Activated CD4-positive, alpha-beta memory T cell treated with anti-CD3 and anti-CD28 coated beads for 36 hours (primary cell): ENCODE measurements around the gene AARS2. TPM values are rescaled to one million over a fixed set of nuclear protein-coding genes. Genes with fewer than 3 reads are reported as not detected.
A peak's percentile ranks its signal among the peaks of the same experiment; 100 is the strongest.
"Not testable (repeated sequence)": the region's sequence is repeated elsewhere in the genome, so short reads cannot be mapped to it uniquely, and the experiment has no call there.

Source experiments
- CTCF ChIA-PET: fragments of 350-600 bp; sonication (Branson Sonifier 250); formaldehyde crosslinking; loops from one replicate; lab custom pipeline; 2021; ENCODE audit warnings: antibody characterized with exemption, inconsistent platforms; lab: Charles Lee
- POLR2A ChIA-PET: fragments of 350-600 bp; sonication (Branson Sonifier 250); formaldehyde crosslinking; loops from one replicate; lab custom pipeline; 2021; ENCODE audit warnings: antibody characterized with exemption; lab: Charles Lee
- DNase-seq: peaks from one replicate; pipeline ENCODE4 v3.0.0-alpha.2; 2020
- H3K27ac Mint-ChIP-seq: one replicate; pipeline ENCODE4 v1.8.0; 2021; ENCODE audit warnings: mixed read lengths
- H3K27me3 Mint-ChIP-seq: one replicate; pipeline ENCODE4 v1.8.0; 2021; ENCODE audit warnings: mixed read lengths
- H3K36me3 Mint-ChIP-seq: one replicate; pipeline ENCODE4 v1.8.0; 2021; ENCODE audit warnings: mixed read lengths
- H3K4me1 Mint-ChIP-seq: one replicate; pipeline ENCODE4 v1.8.0; 2021; ENCODE audit warnings: low read depth, mixed read lengths
- H3K4me3 Mint-ChIP-seq: one replicate; pipeline ENCODE4 v1.8.0; 2021; ENCODE audit warnings: mild to moderate bottlenecking, mixed read lengths
- H3K9me3 Mint-ChIP-seq: one replicate; pipeline ENCODE4 v1.8.0; 2021; ENCODE audit warnings: mixed read lengths
- intact Hi-C: fragments of 100-400 bp; cut with micrococcal nuclease; formaldehyde crosslinking; loops from one replicate; pipeline ENCODE4 v1.15.1; 2023
- total RNA-seq, 2 experiments: library from RNA; stranded (reverse); gene quantifications; one replicate each; pipeline ENCODE4 v1.2.3, GENCODE V29; 2021

AARS2 gene
- 10 to 100 TPM; 16.3 to 16.5 TPM for total RNA-seq

DNA sequence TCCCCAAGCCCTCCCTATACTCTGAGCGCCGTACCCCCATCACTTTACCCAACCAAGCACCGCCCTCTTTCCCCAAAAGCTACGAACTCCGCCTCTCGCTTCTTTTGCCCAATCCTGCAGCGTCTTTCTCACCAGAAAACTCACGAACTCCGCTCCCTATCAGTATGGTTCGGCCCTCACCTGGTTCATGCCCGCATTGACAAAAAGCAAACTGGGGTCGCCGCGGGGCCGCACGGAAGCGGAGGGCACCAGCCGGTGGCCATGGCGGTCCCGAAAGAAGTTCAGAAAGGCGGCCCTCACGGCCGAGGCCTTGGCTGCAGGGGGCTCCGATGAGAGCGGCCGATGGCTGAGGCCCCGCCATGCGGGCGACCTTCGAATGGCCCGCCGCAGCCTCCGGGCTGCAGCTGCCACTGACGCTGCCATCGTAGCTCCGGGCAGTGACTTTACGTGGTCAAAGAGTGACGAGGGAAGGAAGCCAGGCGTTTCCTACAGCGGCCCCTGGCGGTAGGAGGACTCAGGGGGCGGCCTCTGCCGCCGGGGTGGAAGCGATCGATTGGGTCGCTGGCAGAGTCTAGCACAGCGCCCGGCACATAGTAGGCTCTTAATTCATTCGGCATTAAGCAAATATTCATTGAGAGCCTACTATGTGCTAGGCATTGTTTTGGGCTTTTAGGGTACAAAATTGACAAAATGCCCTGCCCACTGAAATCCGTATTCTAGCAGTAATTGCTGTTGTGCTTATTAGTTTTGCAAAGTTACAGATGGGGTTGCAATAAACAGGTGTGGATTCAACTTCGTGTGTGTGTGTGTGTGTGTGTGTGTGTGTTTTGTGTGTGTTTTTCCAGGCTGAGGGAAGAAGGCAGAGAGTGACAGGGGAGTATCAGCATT is at the start of gene AARS2:
TSS of gene AARS2 (minus strand) at position 447 of the 888 bp plus-strand sequence. CDS start at position 423, 24 bp downstream.
- intact Hi-C loops = loop anchor here (2.0 kb wide), 1 partner anchor 44 kb away; no protein-coding TSS in a partner anchor
- peak; percentile 95 for DNase-seq
- Mint-ChIP-seq H3K27ac (peak within 1 kb of the TSS; percentile 89), H3K9me3 (no peaks in the 10 kb centered on the region), H3K4me3 (peak within 1 kb of the TSS; percentile 98), H3K27me3 (peaks cover 2% of the 10 kb centered on the region), H3K4me1 (peaks cover 20% of the 10 kb centered on the region), H3K36me3 (peaks cover 18% of the 10 kb centered on the region)
- POLR2A ChIA-PET = interaction anchor here (1.0 to 1.9 kb wide), 4 partner anchors 43 to 68 kb away, joined by 3 to 7 read pairs (median 3); partner anchors contain the start of genes HSP90AB1 and TMEM151B
- CTCF ChIA-PET = interaction anchor here (0.6 to 6.0 kb wide), 41 partner anchors 10 to 684 kb away, joined by 3 to 68 read pairs (median 4); partner anchors contain the start of genes CDC5L, GTPBP2, NFKBIE and SLC29A1

DNA sequence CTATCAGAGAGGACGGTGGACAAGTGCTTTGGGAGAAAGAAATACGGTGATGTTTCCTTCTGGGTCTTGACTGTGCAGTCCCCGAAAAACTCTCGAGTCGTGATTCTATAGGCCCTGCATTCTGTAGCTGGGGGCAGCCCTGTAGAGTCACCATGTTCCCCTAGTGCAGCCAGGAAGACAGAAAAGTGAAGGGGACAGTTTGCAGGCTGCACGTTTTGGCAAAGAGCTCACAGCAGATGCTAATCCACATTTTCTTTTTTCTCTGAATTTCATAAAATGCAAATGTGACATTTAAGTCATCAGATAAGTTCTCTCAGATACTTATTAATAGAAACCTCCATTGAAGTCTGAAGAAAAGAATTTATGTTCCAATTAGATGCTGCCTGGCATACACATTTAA is 48.8 kb upstream of the AARS2 start:
- Mint-ChIP-seq H3K27me3 (peaks cover 10% of the 10 kb centered on the region), H3K27ac (no peak overlapping the region), H3K9me3 (no peaks in the 10 kb centered on the region), H3K36me3 (no peaks in the 10 kb centered on the region), H3K4me1 (no peaks in the 10 kb centered on the region), H3K4me3 (no peak overlapping the region)
- ChIA-PET CTCF (no interaction called here), POLR2A (no interaction called here)
- intact Hi-C loops = no loop called here
- no peak for DNase-seq

DNA sequence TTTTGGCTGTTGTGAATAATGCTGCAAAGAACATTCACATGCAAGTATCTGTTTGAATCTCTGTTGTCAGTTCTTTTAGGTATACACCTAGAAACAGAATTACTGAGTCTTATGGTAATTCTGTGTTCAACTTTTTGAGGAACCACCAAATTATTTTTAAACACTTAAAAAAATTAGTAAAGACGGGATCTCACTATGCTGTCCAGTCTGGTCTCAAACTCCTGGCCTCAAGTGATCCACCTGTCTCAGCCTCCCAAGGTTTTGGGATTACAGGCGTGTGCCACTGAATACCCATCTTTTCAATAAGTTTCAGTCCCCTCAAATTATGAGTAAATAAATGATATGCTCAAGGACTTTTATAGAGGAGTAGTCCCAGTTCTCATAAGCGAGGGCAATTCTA is 46.8 kb upstream of the AARS2 start:
- no peaks in the 10 kb centered on the region for H3K36me3 Mint-ChIP-seq
- CTCF ChIA-PET = no interaction called here
- no peaks in the 10 kb centered on the region for H3K9me3 Mint-ChIP-seq
- H3K4me1 Mint-ChIP-seq = no peaks in the 10 kb centered on the region
- intact Hi-C loops = no loop called here
- no peak overlapping the region for H3K27ac Mint-ChIP-seq
- no peak overlapping the region for H3K4me3 Mint-ChIP-seq
- peaks cover 10% of the 10 kb centered on the region for H3K27me3 Mint-ChIP-seq
- POLR2A ChIA-PET = no interaction called here
- DNase-seq = no peak

DNA sequence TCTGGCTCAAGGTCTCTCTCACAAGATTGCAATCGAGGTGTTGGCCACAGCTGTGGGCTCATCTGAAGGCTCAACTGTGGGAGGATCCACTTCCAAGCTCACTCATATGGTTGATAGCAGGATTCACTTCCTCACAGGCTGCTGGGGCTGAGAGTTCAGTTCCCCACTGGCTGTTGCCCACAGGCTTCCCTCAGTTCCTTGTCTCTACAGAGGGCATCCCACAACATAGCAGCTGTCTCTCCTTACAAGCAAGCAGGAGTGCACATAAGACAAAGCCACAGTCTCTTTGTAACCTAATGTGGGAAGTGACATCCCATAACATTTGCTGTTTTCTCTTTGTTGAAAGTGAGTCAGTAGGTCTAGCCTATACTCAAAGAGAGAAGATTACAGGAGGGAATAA is 43.3 kb upstream of the AARS2 start:
- H3K4me1 Mint-ChIP-seq = no peaks in the 10 kb centered on the region
- H3K36me3 Mint-ChIP-seq = no peaks in the 10 kb centered on the region
- POLR2A ChIA-PET = no interaction called here
- H3K4me3 Mint-ChIP-seq = no peak overlapping the region
- no peak for DNase-seq
- H3K27me3 Mint-ChIP-seq = peaks cover 8% of the 10 kb centered on the region
- CTCF ChIA-PET = interaction anchor here (1.1 kb wide), 1 partner anchor 44 kb away, joined by 3 read pairs; the partner anchor contains the start of gene AARS2
- no peak overlapping the region for H3K27ac Mint-ChIP-seq
- no peaks in the 10 kb centered on the region for H3K9me3 Mint-ChIP-seq
- intact Hi-C loops = no loop called here

DNA sequence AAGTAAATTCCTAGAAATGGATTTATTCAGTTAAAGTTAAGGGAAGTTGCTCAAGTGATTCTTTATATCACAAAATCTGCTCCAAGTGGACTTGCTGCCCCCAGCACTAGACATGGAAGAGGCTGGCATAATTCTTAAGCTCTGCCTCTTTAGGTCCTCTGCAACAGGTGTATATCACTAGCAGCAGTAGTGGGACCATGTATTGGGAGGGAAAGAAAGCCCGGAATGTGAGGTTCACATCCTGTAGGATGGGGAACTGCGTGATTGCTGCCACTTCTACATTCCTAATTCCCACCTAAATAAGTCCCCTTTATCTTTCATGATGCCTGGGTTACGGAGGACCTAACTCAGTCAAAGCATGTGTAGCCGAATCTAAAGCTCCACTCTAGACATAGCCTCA is 42.5 kb upstream of the AARS2 start:
- intact Hi-C loops = no loop called here
- no peaks in the 10 kb centered on the region for H3K4me1 Mint-ChIP-seq
- H3K4me3 Mint-ChIP-seq = no peak overlapping the region
- no peaks in the 10 kb centered on the region for H3K36me3 Mint-ChIP-seq
- no peaks in the 10 kb centered on the region for H3K9me3 Mint-ChIP-seq
- no peak for DNase-seq
- ChIA-PET CTCF (interaction anchor here (0.7 to 1.1 kb wide), 2 partner anchors 43 to 114 kb away, joined by 3 read pairs; partner anchors contain the start of gene AARS2), POLR2A (no interaction called here)
- H3K27me3 Mint-ChIP-seq = peaks cover 8% of the 10 kb centered on the region
- H3K27ac Mint-ChIP-seq = no peak overlapping the region

DNA sequence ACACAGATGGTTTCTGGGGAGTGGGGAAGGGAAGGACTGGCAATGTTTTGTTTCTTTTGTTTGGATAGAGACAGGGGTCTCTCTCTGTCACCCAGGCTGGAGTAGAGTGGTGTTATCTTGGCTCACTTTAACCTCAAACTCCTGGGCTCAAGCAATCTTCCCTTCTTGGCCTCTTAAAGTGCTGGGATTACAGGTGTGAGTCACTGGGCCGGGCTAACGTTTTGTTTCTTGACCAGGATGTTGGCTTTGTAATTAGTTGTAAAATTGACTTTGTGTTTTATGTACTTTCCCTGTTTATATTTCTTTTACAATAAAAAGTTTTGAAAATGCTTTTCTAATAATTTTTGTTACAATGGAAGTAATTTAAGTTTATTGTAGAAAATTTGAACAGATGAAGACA is 40.2 kb upstream of the AARS2 start:
- Mint-ChIP-seq H3K4me1 (no peaks in the 10 kb centered on the region), H3K4me3 (no peak overlapping the region), H3K36me3 (no peaks in the 10 kb centered on the region), H3K27ac (no peak overlapping the region), H3K9me3 (no peaks in the 10 kb centered on the region), H3K27me3 (peaks cover 8% of the 10 kb centered on the region)
- POLR2A ChIA-PET = no interaction called here
- intact Hi-C loops = no loop called here
- CTCF ChIA-PET = interaction anchor here (0.6 kb wide), 1 partner anchor 375 kb away, joined by 3 read pairs; no protein-coding TSS in a partner anchor
- DNase-seq = no peak

DNA sequence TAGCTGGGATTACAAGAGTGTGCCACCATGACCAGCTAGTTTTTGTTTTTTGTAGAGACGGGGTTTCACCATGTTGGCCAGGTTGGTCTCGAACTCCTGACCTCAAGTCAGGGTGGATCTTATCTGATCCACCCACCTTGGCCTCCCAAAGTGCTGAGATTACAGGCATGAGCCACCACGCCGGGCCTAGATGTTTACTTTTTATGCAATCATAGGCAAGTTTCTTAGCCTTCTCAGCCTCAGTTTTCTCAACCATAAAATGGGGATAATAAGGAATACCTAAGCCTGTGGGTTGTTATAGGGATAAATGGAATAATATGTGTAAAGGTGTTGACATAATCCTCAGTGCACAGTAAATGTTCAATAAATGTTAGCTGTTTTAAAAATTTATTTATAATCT is 39.1 kb upstream of the AARS2 start:
- intact Hi-C loops = no loop called here

DNA sequence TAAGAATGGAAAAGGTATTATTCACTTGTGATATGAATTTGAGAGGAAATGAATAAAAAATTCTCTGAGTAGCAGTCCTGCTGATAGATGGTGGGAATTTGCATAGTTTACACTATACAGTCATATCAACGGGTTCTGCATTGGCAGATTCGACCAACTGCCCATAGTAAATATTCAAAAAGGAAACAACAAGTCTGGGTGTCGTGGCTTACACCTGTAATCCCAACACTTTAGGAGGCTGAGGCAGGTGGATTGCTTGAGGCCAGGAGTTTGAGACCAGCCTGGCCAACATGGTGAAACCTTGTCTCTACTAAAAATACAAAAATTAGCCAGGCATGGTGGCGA is 37.5 kb upstream of the AARS2 start:
- intact Hi-C loops, DNase-seq, POLR2A ChIA-PET, CTCF ChIA-PET, H3K27me3 Mint-ChIP-seq, H3K4me3 Mint-ChIP-seq, H3K36me3 Mint-ChIP-seq, H3K9me3 Mint-ChIP-seq, H3K27ac Mint-ChIP-seq, H3K4me1 Mint-ChIP-seq: not testable (repeated sequence)

More for the DNA sequence above, 39.1 kb upstream of the AARS2 start:
- Mint-ChIP-seq H3K9me3 (no peaks in the 10 kb centered on the region), H3K4me1 (no peaks in the 10 kb centered on the region), H3K27me3 (peaks cover 8% of the 10 kb centered on the region), H3K4me3 (no peak overlapping the region), H3K27ac (no peak overlapping the region), H3K36me3 (no peaks in the 10 kb centered on the region)
- ChIA-PET CTCF (no interaction called here), POLR2A (interaction anchor here (0.8 kb wide), 1 partner anchor 9 kb away, joined by 3 read pairs; no protein-coding TSS in a partner anchor)
- DNase-seq = no peak

DNA sequence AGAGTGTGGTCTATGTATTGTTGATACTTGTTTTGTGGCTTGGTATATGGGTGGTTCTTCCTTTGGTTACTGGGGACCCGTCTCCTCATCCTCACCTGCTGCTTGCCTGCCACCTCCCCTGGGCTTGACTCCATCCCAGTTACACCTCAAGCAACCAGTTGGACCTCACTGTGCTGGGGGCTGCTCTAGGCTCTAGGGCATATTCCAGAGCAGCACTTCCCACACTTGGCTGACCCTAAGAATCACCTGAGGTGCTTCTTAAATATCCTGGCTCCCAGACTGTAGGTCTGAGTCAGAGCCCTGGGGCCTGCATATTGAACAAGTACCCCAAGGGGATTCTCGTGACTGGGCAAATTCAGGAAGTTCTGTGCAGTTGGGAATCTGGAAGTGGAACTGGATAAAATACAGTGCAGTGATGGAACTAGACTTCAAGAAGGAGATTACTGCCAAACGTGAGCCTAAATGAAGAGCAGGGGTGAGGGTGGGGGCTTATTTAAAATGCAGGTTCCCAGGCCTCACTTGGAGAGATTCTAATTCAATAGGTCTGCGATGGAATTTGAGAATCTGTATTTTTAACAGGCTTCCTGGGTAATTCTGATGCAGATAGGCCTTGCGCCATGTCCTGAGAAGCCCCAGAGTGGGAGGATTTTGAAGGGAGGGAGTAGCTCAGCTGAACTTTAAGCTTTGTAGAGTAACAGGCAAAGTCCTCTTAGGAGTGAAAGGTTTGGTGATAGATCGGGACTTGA is 36.9 kb upstream of the AARS2 start:
- H3K4me1 Mint-ChIP-seq = no peaks in the 10 kb centered on the region
- H3K36me3 Mint-ChIP-seq = no peaks in the 10 kb centered on the region
- DNase-seq = no peak
- intact Hi-C loops = loop anchor here (10.0 kb wide), 1 partner anchor 105 kb away; no protein-coding TSS in a partner anchor
- peaks cover 10% of the 10 kb centered on the region for H3K27me3 Mint-ChIP-seq
- ChIA-PET CTCF (no interaction called here), POLR2A (no interaction called here)
- H3K9me3 Mint-ChIP-seq = no peaks in the 10 kb centered on the region
- no peak overlapping the region for H3K27ac Mint-ChIP-seq
- no peak overlapping the region for H3K4me3 Mint-ChIP-seq

DNA sequence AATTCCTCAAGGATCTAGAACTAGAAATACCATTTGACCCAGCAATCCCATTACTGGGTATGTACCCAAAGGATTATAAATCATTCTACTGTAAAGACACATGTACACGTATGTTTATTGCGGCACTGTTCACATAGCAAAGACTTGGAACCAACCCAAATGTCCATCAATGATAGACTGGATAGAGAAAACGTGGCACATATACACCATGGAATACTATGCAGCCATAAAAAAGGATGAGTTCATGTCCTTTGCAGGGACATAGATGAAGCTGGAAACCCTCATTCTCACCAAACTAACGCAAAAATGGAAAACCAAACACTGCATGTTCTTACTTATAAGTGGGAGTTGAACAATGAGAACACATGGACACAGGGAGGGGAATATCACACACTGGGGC is 33.7 kb upstream of the AARS2 start:
- H3K9me3 Mint-ChIP-seq, H3K4me1 Mint-ChIP-seq, H3K36me3 Mint-ChIP-seq, POLR2A ChIA-PET, H3K4me3 Mint-ChIP-seq, H3K27ac Mint-ChIP-seq, DNase-seq: not testable (repeated sequence)
- intact Hi-C loops = loop anchor here (10.0 kb wide), 1 partner anchor 108 kb away; no protein-coding TSS in a partner anchor
- H3K27me3 Mint-ChIP-seq = peaks cover 35% of the 10 kb centered on the region
- CTCF ChIA-PET = interaction anchor here (1.0 to 1.1 kb wide), 2 partner anchors 9 to 68 kb away, joined by 3 read pairs; no protein-coding TSS in a partner anchor

DNA sequence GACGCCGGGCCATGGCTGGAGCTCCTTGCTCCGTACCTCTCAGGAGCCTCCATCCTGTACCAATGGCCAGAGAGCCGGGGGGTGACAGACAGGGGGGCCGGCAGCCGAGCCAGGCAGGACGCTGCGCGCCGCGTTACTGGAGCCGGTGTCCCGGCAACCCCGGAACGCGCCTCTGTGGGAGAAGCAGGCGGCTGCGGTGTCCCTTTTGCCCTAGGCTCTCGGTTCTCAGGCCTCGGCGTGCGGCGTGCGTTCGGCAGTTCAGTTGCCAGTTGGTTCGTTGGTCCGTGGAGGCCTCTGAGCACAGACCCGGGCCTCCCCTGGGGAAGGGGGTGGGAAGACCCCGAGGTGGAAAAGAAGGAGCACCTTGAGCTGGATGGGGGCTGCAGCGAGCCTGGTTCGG is 29.3 kb upstream of the AARS2 start, which contains the start of gene SPATS1:
TSS of gene SPATS1 (plus strand) at position 162 of the 400 bp plus-strand sequence. CDS start 446 bp downstream, outside the sequence.
- intact Hi-C loops = loop anchor here (10.0 kb wide), 1 partner anchor 112 kb away; no protein-coding TSS in a partner anchor
- DNase-seq = peak; percentile 13
- POLR2A ChIA-PET = interaction anchor here (0.7 to 1.7 kb wide), 2 partner anchors 10 to 1798 kb away, joined by 3 read pairs; no protein-coding TSS in a partner anchor
- CTCF ChIA-PET = interaction anchor here (1.0 to 1.4 kb wide), 5 partner anchors 30 to 170 kb away, joined by 3 to 7 read pairs (median 5); partner anchors contain the start of gene AARS2
- Mint-ChIP-seq H3K27me3 (peaks cover 40% of the 10 kb centered on the region), H3K27ac (no peak within 1 kb of the TSS), H3K36me3 (no peaks in the 10 kb centered on the region), H3K4me3 (no peak within 1 kb of the TSS), H3K4me1 (peaks cover 3% of the 10 kb centered on the region), H3K9me3 (no peaks in the 10 kb centered on the region)
